ENCODE measurements around the gene ANKRD62. TPM values are rescaled to one million over a fixed set of nuclear protein-coding genes. Genes with fewer than 3 reads are reported as not detected.

The ANKRD62 gene
- total and polyA plus RNA-seq, 7 donors: 0.03 to 0.55 TPM; not detected in 5

- intact Hi-C loops (cut with DNase I): no loop called here
- no peaks in the 10 kb centered on the region for H3K4me1 ChIP-seq
- H3K27me3 ChIP-seq: no peaks in the 10 kb centered on the region
- no peak overlapping the region for H3K4me3 ChIP-seq
- no peak for DNase-seq
- no peak for TF ChIP-seq CTCF (IDR thresholded peaks at IDR 0.05)
- no peak for TF ChIP-seq POLR2AphosphoS5 (IDR thresholded peaks at IDR 0.05)
- TF ChIP-seq POLR2A (IDR thresholded peaks at IDR 0.05): no peak
- no peak for TF ChIP-seq EP300 (IDR thresholded peaks at IDR 0.05)
- H3K9me3 ChIP-seq: no peaks in the 10 kb centered on the region
- no peaks in the 10 kb centered on the region for H3K36me3 ChIP-seq
- H3K27ac ChIP-seq: no peak overlapping the region
- WGBS, 2 donors: 92 to 94% methylated on average over 20 of the region's 20 CpGs
Observed at GRCh38 chr18:12048010-12048826, 45.4 kb upstream of the ANKRD62 start.

GRCh38 chr18:12048827-12049175 is 44.8 kb upstream of the ANKRD62 start:
- no peak overlapping the region for H3K27ac ChIP-seq
- H3K4me3 ChIP-seq: no peak overlapping the region
- TF ChIP-seq CTCF (IDR thresholded peaks at IDR 0.05) (no peak), EP300 (IDR thresholded peaks at IDR 0.05) (no peak), POLR2AphosphoS5 (IDR thresholded peaks at IDR 0.05) (no peak), POLR2A (IDR thresholded peaks at IDR 0.05) (no peak)
- H3K4me1 ChIP-seq: no peaks in the 10 kb centered on the region
- no peaks in the 10 kb centered on the region for H3K36me3 ChIP-seq
- DNase-seq: no peak
- H3K9me3 ChIP-seq: no peaks in the 10 kb centered on the region
- intact Hi-C loops (cut with DNase I): no loop called here
- no peaks in the 10 kb centered on the region for H3K27me3 ChIP-seq
- WGBS, 2 donors: 67 to 74% methylated on average over 2 of the region's 2 CpGs

GRCh38 chr18:12049978-12050811 is 43.4 kb upstream of the ANKRD62 start:
- TF ChIP-seq CTCF (IDR thresholded peaks at IDR 0.05): no peak
- TF ChIP-seq EP300 (IDR thresholded peaks at IDR 0.05): no peak
- TF ChIP-seq POLR2A (IDR thresholded peaks at IDR 0.05): no peak
- no peak for TF ChIP-seq POLR2AphosphoS5 (IDR thresholded peaks at IDR 0.05)
- H3K36me3 ChIP-seq: no peaks in the 10 kb centered on the region
- WGBS, 2 donors: 60 to 82% methylated on average over 9 of the region's 9 CpGs
- intact Hi-C loops (cut with DNase I): no loop called here
- H3K27me3 ChIP-seq: no peaks in the 10 kb centered on the region
- H3K4me3 ChIP-seq: no peak overlapping the region
- no peak for DNase-seq
- no peak overlapping the region for H3K27ac ChIP-seq
- H3K9me3 ChIP-seq: no peaks in the 10 kb centered on the region
- H3K4me1 ChIP-seq: no peaks in the 10 kb centered on the region

- no peak overlapping the region for H3K27ac ChIP-seq
- WGBS, 2 donors: 72 to 78% methylated on average over 3 of the region's 3 CpGs
- DNase-seq: no peak
- H3K4me1 ChIP-seq: no peaks in the 10 kb centered on the region
- TF ChIP-seq POLR2A (IDR thresholded peaks at IDR 0.05) (no peak), CTCF (IDR thresholded peaks at IDR 0.05) (no peak)
- no peaks in the 10 kb centered on the region for H3K36me3 ChIP-seq
- no peak overlapping the region for H3K4me3 ChIP-seq
- no peaks in the 10 kb centered on the region for H3K9me3 ChIP-seq
- H3K27me3 ChIP-seq: no peaks in the 10 kb centered on the region
- intact Hi-C loops (cut with DNase I): no loop called here
Observed at GRCh38 chr18:12052866-12053265, 40.8 kb upstream of the ANKRD62 start.

Data from sigmoid colon (tissue), 7 donors.